GM19351 (cell line): ENCODE data around the gene NXPH1.

Experiments used
- ATAC-seq: cut with Tn5 transposase; IDR thresholded peaks from one replicate; pipeline ENCODE4 v1.9.1; 2021; ENCODE audit warnings: mild to moderate bottlenecking, moderate library complexity; ENCODE audit not compliant: unreplicated experiment

Gene NXPH1

DNA sequence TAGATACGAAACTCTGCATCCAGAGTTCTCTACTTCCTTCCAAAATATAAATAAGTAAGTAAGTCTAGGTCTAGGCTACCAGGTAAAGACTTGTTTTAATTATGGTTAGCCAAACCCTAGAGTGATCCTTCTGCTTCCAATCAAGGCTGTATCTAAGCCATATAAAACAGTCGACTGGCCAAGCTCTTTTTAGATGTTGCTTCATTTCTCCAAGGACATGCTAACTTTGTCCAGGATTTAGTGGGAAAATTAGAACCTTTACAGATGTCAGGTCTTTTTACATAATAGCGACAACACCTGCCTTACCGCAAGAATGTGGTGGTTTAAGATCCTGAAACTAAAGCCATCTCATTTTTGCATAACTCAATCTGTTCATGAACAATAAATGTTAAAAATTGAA is 156.8 kb downstream of the NXPH1 start:
- no peak for ATAC-seq

DNA sequence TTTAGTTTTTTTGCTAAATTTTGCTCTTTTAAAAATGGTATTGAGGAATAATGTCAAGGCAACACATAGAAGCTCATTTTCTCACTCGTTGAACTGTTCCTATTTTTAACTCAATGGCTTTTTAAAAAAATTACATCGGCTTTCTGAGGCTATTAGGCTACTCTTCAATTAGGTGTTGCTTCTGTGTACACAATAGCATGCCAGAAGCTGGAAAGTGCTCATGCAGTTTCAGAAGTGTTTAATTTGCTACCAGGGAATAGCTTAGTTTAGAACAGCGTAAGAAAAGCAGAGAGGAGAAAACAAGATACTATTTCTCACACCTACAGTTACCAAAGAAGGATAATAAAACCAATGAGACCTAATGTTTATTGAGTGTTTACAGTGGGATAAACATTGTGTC is 157.4 kb downstream of the NXPH1 start:
- ATAC-seq, result no peak

DNA sequence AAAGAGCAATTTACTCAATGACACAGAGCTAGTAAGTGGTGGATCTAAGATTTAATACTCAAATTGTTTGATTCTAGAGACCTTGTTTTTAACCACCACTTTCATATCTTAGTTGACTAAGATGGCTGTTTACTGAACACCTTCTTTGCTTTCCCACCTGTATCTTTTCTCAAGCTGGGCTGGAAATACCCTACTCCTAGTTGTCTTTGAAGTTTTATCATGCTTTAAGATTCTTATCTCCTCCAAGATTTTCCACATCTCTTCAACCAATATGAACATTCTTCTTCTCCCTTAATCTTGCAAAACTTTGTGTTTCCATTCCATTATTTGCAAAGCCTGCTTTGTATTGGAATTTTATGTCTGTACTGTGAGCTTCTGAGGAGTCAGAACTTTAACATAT is 157.9 kb downstream of the NXPH1 start:
- ATAC-seq, result no peak

DNA sequence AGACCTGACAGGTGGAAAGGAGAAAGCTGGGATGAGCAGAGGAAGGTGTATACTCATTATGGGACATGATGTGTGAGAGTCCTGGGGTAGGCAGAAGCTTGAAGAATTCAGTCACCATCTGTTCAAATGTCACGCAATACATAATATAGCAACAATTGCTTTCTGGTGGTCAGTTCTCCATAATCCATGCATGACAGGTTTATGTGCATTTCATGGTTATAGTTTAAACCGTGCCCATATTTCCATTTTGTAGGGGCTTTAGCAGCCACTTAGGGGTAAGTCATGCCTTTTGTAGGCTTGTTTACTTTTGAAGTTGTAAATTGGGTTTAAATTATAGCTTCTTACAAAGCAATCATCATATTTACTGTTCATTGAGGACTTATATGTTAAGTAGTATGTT is 158.8 kb downstream of the NXPH1 start:
- no peak for ATAC-seq

DNA sequence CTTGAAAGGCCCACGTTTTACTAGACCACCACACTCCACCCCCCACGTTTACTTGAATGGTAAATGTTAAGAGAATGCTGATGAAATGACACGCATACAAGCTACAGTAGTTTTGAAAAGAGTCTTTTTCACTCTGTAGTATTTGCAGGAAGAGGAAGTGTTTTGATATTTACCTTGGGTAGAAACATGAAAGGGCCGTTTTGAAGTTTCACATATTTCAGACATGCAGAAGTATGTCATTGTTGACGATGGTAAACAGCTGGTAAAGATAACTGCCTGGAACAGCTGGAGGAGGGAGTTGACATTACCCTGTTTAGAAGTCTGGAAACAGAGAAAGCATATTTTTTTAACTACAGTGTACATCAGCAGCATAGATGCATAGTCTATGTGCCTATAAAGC is 160.7 kb downstream of the NXPH1 start:
- no peak for ATAC-seq

GRCh38 chr7:8597565-8597964 is 164.2 kb downstream of the NXPH1 start:
- no peak for ATAC-seq

- ATAC-seq, result no peak
Observed at GRCh38 chr7:8601121-8601520, 167.7 kb downstream of the NXPH1 start.

- no peak for ATAC-seq
Observed at GRCh38 chr7:8605221-8605620, 171.8 kb downstream of the NXPH1 start.

DNA sequence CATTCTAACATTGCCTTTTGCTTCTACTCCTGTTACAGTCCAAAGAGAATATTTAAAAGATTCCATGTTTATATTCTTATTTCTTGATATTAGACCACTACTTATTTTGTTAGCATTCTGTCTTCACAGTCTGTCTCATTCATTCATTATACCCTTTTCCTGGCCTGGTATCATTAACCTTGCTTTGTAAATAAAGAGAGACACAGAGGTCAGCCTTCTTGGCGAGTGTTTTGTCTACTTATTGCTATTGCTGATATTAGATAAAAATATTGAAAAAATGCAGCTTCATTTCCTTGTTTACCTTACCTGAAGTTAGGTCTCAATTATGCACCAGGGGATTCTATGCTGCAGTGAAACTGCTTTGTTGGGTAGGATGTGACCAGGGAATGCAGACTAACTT is 179.2 kb downstream of the NXPH1 start:
- ATAC-seq, result no peak

GRCh38 chr7:8613191-8613590 is 179.8 kb downstream of the NXPH1 start:
- no peak for ATAC-seq

DNA sequence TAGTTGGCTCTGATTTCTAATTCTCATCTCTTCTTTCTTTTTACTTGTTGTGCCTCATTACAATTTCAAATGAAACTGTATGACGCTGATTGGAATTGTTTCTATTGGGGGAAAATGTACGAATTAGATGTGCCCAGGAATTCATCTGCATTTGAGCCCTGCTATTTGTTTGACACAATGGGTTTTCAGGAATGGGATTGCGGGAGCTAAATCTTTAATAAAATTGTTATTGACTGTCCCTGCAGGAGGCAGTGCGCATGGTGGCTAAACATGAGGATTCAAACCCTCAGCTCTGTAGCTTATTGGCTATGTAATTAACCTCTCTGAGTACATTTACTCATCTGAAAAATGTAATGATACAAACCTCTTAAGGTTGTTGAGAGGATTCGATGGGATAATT is 181.6 kb downstream of the NXPH1 start:
- ATAC-seq, result no peak

- no peak for ATAC-seq
Observed at GRCh38 chr7:8618441-8619070, 185.1 kb downstream of the NXPH1 start.

GRCh38 chr7:8620169-8620568 is 186.8 kb downstream of the NXPH1 start:
- ATAC-seq, result no peak

DNA sequence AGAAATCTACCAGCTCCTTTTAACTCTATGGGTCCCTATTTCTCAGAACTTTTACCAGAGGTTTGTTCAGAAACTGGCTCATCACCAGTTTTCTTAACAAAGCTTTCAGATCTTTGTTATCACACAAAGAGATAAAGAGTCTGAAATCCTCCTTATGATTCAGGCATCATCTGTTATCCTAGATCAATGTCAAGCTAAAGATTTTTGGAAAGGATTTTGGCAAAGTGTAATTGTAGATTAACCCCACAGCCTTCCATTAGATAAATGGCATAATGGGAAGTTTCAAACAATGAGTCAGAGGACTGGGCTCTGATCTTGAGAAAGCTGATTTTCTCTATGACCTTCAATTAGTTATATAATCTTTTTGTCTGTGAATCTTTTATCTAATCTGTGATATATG is 192.2 kb downstream of the NXPH1 start:
- ATAC-seq, result no peak

DNA sequence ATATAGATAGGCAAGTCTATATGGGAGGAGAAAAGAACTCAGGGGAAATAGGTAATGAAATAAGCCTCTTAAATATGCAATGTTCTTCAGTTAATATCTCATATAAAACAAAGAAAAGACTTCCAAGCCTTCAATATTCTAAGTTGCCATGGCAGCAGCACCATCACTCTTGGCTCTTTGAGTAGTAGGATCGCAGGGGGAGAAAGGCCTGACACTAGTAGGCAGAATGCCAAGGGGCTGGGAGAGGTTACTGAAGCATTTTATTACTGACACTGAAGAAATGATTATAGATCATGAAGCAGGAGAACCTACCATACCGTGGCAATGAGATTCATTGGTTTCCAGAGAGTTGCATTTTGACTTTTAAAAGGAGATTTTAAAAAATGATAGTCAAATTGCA is 193.9 kb downstream of the NXPH1 start:
- ATAC-seq, result no peak

GRCh38 chr7:8628656-8629055 is 195.2 kb downstream of the NXPH1 start:
- no peak for ATAC-seq

GRCh38 chr7:8629504-8629903 is 196.1 kb downstream of the NXPH1 start:
- no peak for ATAC-seq

GRCh38 chr7:8637322-8637721 is 203.9 kb downstream of the NXPH1 start:
- ATAC-seq, result no peak

GRCh38 chr7:8638076-8638475 is 204.7 kb downstream of the NXPH1 start:
- ATAC-seq, result no peak

DNA sequence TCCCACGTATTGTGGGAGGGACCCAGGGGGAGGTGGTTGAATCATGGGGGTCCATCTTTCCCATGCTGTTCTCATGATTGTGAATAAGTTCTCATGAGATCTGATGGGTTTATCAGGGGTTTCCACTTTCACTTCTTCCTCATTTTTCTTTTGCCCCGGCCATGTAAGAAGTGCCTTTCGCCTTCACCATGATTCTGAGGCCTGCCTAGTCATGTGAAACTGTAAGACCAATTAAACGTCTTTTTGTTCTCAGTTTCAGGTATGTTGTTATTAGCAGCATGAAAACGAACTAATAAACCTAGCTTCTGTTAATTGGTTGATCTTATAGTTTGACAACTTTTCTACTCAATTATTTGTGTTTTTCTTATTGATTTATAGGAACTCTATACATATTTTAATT is 206.3 kb downstream of the NXPH1 start:
- no peak for ATAC-seq

- ATAC-seq, result no peak
Observed at GRCh38 chr7:8640671-8641070, 207.3 kb downstream of the NXPH1 start.

DNA sequence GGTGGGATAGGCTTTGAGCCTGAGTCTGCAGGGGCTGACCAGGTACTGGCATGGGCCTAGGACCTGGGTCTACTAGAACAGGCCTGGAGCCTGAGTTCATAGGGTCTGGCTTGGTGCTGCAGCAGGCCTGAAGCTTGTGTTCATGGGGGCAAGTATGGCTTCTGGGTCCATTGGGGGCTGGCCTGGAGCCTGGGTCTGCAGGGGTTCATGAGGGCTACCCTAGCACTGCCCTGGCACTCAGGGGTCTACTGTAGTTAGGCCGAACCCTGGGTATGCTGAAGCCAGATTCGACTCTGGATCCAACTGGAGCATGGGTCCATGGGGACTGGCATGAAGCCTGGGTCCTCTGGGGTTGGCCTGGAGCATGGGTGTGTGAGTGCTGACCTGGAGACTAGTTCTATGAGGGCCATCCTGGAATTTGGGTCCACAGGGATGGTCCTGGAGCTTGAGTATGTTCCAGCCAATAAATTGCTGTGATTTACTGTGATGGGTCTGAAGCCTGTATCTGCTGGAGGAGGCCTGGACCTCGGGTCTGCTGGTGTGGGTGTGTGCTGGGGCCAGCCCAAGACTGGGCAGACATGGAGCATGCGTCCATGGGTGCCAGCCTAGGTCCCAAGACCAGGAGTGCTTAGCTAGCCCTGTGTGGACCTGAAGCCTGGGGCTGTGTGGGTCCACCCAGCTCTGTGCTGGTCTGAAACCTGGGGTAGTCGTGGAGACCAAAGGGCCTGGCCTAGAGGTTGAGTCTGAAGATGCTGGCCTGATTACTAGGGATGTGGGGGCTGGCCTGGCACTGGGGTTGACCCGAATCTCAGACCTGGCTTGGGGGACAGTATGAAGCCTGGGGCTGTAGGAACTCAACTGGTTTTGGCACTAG is 235.5 kb downstream of the NXPH1 start:
- no peak for ATAC-seq

GRCh38 chr7:8669501-8669851 is 236.1 kb downstream of the NXPH1 start:
- no peak for ATAC-seq
